GM15510 (cell line): ENCODE measurements around the gene RAPGEF2.

Source experiments
- POLR2A ChIP-seq: IDR thresholded peaks from 3 replicates; pipeline ENCODE4 v1.6.1; 2011; ENCODE audit warnings: borderline replicate concordance; ENCODE audit not compliant: insufficient read length; ENCODE audit errors: extremely low read depth

Gene RAPGEF2

GRCh38 chr4:159090255-159090654, 12.6 kb upstream of the RAPGEF2 start:
- TF ChIP-seq POLR2A: no peak

- TF ChIP-seq POLR2A: no peak
These were observed 6.4 kb upstream of the RAPGEF2 start for GRCh38 chr4:159096434-159096833.

GRCh38 chr4:159097144-159097543, 5.7 kb upstream of the RAPGEF2 start:
- no peak for TF ChIP-seq POLR2A

GRCh38 chr4:159097785-159098184, 5.1 kb upstream of the RAPGEF2 start:
- no peak for TF ChIP-seq POLR2A

GRCh38 chr4:159098482-159099127, 4.3 kb upstream of the RAPGEF2 start:
- TF ChIP-seq POLR2A: no peak

- no peak for TF ChIP-seq POLR2A
These were observed 774 bp upstream of the RAPGEF2 start for GRCh38 chr4:159101988-159102621.

GRCh38 chr4:159103384-159103990, 608 bp downstream of the RAPGEF2 start:
- no peak for TF ChIP-seq POLR2A

GRCh38 chr4:159104694-159105414, 2.0 kb downstream of the RAPGEF2 start:
- TF ChIP-seq POLR2A: no peak

- TF ChIP-seq POLR2A: no peak
These were observed 2.9 kb downstream of the RAPGEF2 start for GRCh38 chr4:159105761-159106243.

- no peak for TF ChIP-seq POLR2A
These were observed 3.8 kb downstream of the RAPGEF2 start for GRCh38 chr4:159106636-159107035.

- TF ChIP-seq POLR2A: no peak
These were observed 4.5 kb downstream of the RAPGEF2 start for GRCh38 chr4:159107203-159107925.

- no peak for TF ChIP-seq POLR2A
These were observed 5.2 kb downstream of the RAPGEF2 start for GRCh38 chr4:159108124-159108523.

GRCh38 chr4:159110961-159111360, 8.1 kb downstream of the RAPGEF2 start:
- TF ChIP-seq POLR2A: no peak

- TF ChIP-seq POLR2A: no peak
These were observed 8.5 kb downstream of the RAPGEF2 start for GRCh38 chr4:159111416-159111815.
